ENCODE measurements around the gene APBB1IP. TPM values are rescaled to one million over a fixed set of nuclear protein-coding genes. Genes with fewer than 3 reads are reported as not detected.

Gene APBB1IP
- total and polyA plus RNA-seq, 12 donors = 0.60 to 16.1 (median 7.8) TPM

- intact Hi-C loops (cut with DNase I) = no loop called here
- no peak for DNase-seq
- 63 to 89% (median 76%) methylated on average over 1 of the region's 1 CpG for WGBS, 4 donors
Observed at GRCh38 chr10:26519803-26520202, 81.7 kb downstream of the APBB1IP start.

DNA sequence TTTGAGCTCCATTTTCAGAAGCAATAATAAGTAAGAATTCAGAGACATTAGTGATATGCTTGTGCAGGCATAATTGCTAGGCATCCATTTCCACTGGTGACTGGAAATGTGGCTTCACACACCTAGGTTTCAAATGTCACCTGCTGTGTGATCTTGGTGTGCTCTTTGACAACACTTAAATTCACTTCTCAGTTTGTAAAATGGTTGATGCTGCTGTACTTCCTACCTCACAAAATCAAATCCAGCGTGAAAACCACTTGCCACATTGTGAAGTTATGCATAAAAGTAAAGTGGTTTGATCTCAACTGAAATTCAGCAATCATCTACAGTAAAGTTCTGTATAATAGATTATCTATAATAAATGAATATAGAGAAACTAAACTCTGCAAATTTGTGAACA lies 82.4 kb downstream of the APBB1IP start:
- no peak overlapping the region for H3K27ac ChIP-seq
- intact Hi-C loops (cut with DNase I) = no loop called here
- WGBS, 4 donors = 62 to 86% (median 71%) methylated on average over 1 of the region's 1 CpG

More at GRCh38 chr10:26519803-26520202, 81.7 kb downstream of the APBB1IP start:
- Histone ChIP-seq H3K27me3 (no peaks in the 10 kb centered on the region), H3K27ac (no peak overlapping the region), H3K9me3 (replicated peaks in 1 of 3) (no peaks in the 10 kb centered on the region), H3K36me3 (replicated peaks in 1 of 2) (no peaks in the 10 kb centered on the region), H3K4me1 (replicated peaks in 1 of 2) (no peaks in the 10 kb centered on the region), H3K4me3 (no peak overlapping the region)
- TF ChIP-seq POLR2A (IDR thresholded peaks at IDR 0.05) (no peak), CTCF (IDR thresholded peaks at IDR 0.05) (no peak)

DNA sequence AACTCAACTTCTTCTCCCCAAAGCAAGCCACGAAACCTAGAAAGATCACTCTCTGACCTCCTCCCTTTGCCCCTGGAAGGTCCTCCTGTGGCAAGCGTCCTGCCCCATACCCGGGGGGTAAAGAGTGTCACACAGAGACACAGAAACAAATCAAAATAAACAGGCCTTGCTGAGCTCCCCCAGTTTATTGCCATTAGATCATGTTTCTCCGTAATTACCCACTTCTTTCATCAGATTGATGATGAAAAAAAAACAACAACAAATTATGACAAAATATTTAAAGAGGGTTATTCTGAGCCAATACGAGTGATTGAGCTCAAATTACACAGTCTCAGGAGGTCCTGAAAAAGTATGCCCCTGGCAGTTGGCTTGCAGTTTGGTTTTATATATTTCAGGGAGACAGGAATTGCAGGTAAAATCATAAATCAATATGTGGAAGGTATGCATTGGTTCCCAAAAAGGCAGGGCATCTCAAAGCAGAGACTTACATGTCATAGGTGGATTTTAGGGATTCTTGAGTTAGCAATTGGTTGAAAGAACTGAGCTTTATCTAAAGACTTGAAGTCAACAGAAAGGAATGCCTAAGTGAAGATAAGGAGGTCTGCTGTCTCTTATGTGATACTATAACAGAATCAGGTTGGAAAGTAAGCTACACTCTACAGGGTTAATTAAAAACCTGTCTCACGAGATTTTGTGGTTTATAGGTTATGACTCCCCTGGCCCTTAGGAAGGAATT lies 86.2 kb downstream of the APBB1IP start:
- H3K27ac ChIP-seq = no peak overlapping the region
- 51 to 68% (median 58%) methylated on average over 6 of the region's 6 CpGs for WGBS, 4 donors
- H3K36me3 ChIP-seq (replicated peaks in 1 of 2) = no peaks in the 10 kb centered on the region
- H3K9me3 ChIP-seq (replicated peaks in 1 of 3) = no peaks in the 10 kb centered on the region
- intact Hi-C loops (cut with DNase I) = no loop called here
- H3K4me3 ChIP-seq = no peak overlapping the region
- TF ChIP-seq CTCF (IDR thresholded peaks at IDR 0.05) (no peak), POLR2A (IDR thresholded peaks at IDR 0.05) (no peak)
- DNase-seq = no peak
- no peaks in the 10 kb centered on the region for H3K4me1 ChIP-seq (replicated peaks in 1 of 2)
- no peaks in the 10 kb centered on the region for H3K27me3 ChIP-seq

More for the DNA sequence above, 82.4 kb downstream of the APBB1IP start:
- DNase-seq = no peak
- TF ChIP-seq POLR2A (IDR thresholded peaks at IDR 0.05) (no peak), CTCF (IDR thresholded peaks at IDR 0.05) (no peak)
- H3K4me3 ChIP-seq = no peak overlapping the region
- no peaks in the 10 kb centered on the region for H3K9me3 ChIP-seq (replicated peaks in 1 of 3)
- no peaks in the 10 kb centered on the region for H3K36me3 ChIP-seq (replicated peaks in 1 of 2)
- no peaks in the 10 kb centered on the region for H3K27me3 ChIP-seq
- H3K4me1 ChIP-seq (replicated peaks in 1 of 2) = no peaks in the 10 kb centered on the region

- WGBS, 4 donors = 59 to 69% (median 61%) methylated on average over 3 of the region's 3 CpGs
- DNase-seq = no peak
- H3K36me3 ChIP-seq (replicated peaks in 1 of 2) = no peaks in the 10 kb centered on the region
- H3K4me3 ChIP-seq = no peak overlapping the region
- H3K9me3 ChIP-seq (replicated peaks in 1 of 3) = no peaks in the 10 kb centered on the region
- intact Hi-C loops (cut with DNase I) = no loop called here
- H3K4me1 ChIP-seq (replicated peaks in 1 of 2) = no peaks in the 10 kb centered on the region
- no peaks in the 10 kb centered on the region for H3K27me3 ChIP-seq
- TF ChIP-seq CTCF (IDR thresholded peaks at IDR 0.05) (no peak), POLR2A (IDR thresholded peaks at IDR 0.05) (no peak)
- H3K27ac ChIP-seq = no peak overlapping the region
Observed at GRCh38 chr10:26525586-26525985, 87.4 kb downstream of the APBB1IP start.
